HEK293T (cell line): ENCODE results near the gene MKRN2OS.

ENCODE experiments used
- FOXA1 ChIP-seq: fragments of 450-650 bp; IDR thresholded peaks from 2 replicates; pipeline ENCODE4 v1.6.1; 2016; ENCODE audit warnings: mild to moderate bottlenecking
- FOXK2 ChIP-seq: fragments of 450-650 bp; IDR thresholded peaks from 2 replicates; pipeline ENCODE4 v1.6.1; 2016; ENCODE audit warnings: mild to moderate bottlenecking
- FOXM1 ChIP-seq: fragments of 450-650 bp; IDR thresholded peaks from 2 replicates; pipeline ENCODE4 v1.6.1; 2017; ENCODE audit warnings: mild to moderate bottlenecking, borderline replicate concordance
- PKNOX1 ChIP-seq: fragments of 450-650 bp; IDR thresholded peaks from 2 replicates; pipeline ENCODE4 v1.6.1; 2016
- SUZ12 ChIP-seq: fragments of 450-650 bp; IDR thresholded peaks from 2 replicates; pipeline ENCODE4 v1.6.1; 2016; ENCODE audit warnings: mild to moderate bottlenecking
- TARDBP ChIP-seq: fragments of 450-650 bp; IDR thresholded peaks from 2 replicates; pipeline ENCODE4 v1.6.1; 2016

DNA sequence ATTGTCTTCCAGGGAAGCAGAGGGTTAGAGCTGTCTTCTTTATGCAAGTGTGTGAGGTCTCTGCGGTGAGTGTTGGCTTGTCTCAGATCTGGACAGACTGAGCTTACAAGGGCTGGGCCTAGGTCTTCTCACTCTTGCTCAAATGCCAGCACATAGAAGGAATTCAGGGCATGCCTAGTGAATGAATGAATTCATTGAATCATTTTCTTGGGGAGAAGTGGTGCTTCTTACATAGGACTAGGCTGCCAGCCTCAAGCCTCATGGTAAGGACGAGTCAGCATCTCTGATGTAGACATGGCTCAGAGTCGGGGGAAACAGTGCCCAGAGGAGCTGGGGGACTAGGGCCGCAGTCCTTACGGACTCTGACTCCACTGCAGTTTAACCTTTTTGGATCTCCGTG lies 28.8 kb upstream of the MKRN2OS start:
- TF ChIP-seq TARDBP, result no peak
- no peak for TF ChIP-seq SUZ12
- TF ChIP-seq PKNOX1, result no peak
- TF ChIP-seq FOXM1, result no peak
- TF ChIP-seq FOXA1, result no peak
- TF ChIP-seq FOXK2, result no peak
